PC-3 (cell line): ENCODE results near the gene C3orf18. TPM values are rescaled to one million over a fixed set of nuclear protein-coding genes. Genes with fewer than 3 reads are reported as not detected.

Source experiments
- ATAC-seq: fragments of 200-7000 bp; cut with Tn5 transposase; 2 replicates; pipeline ENCODE4 v1.9.1; 2020; ENCODE audit warnings: mild to moderate bottlenecking, moderate library complexity
- BruUV-seq: library from RNA; stranded (reverse); fragments of 400-500 nt; replicated peaks from 2 replicates; lab custom pipeline; 2021; lab: Mats Ljungman, UMichigan
- CTCF ChIA-PET: fragments of 300-600 bp; sonication (Branson Sonifier 250); formaldehyde crosslinking; loops from one replicate; lab custom pipeline; 2022; ENCODE audit warnings: antibody characterized with exemption; lab: Charles Lee
- POLR2A ChIA-PET: fragments of 300-600 bp; sonication (Branson Sonifier 250); formaldehyde crosslinking; loops from one replicate; lab custom pipeline; 2022; ENCODE audit warnings: antibody characterized with exemption; ENCODE audit not compliant: unreplicated experiment; lab: Charles Lee
- DNase-seq: peaks from one replicate; pipeline ENCODE4 v3.0.0-alpha.2; 2015
- H2AFZ ChIP-seq: fragments of 300-600 bp; sonication (generic); 2 replicates; pipeline ENCODE4 v1.6.0; 2016; ENCODE audit warnings: antibody characterized with exemption, low read length
- H3F3A ChIP-seq: fragments of 300-600 bp; sonication (generic); one replicate; pipeline ENCODE4 v1.6.0; 2017; ENCODE audit warnings: antibody characterized with exemption, low read length, control low read depth, mild to moderate bottlenecking; ENCODE audit not compliant: unreplicated experiment
- H3K27ac ChIP-seq: fragments of 300-600 bp; sonication (generic); 2 replicates; pipeline ENCODE4 v1.5.1; 2016; ENCODE audit warnings: mild to moderate bottlenecking, low read length
- H3K27me3 ChIP-seq: fragments of 300-600 bp; sonication (generic); 2 replicates; pipeline ENCODE4 v1.6.1; 2016; ENCODE audit warnings: low read length, mixed read lengths
- H3K36me3 ChIP-seq: fragments of 300-600 bp; sonication (generic); 2 replicates; pipeline ENCODE4 v1.6.1; 2016; ENCODE audit warnings: low read depth, mixed run types, low read length, mixed read lengths
- H3K4me1 ChIP-seq: fragments of 300-600 bp; sonication (generic); 2 replicates; pipeline ENCODE4 v1.5.1; 2016; ENCODE audit warnings: low read length; ENCODE audit not compliant: insufficient read depth
- H3K4me2 ChIP-seq: fragments of 300-600 bp; sonication (generic); 2 replicates; pipeline ENCODE4 v1.6.0; 2016; ENCODE audit warnings: low read length
- H3K4me3 ChIP-seq: fragments of 300-600 bp; sonication (generic); 2 replicates; pipeline ENCODE4 v1.5.1; 2016; ENCODE audit warnings: mild to moderate bottlenecking, low read length, mixed read lengths
- H3K79me2 ChIP-seq: fragments of 300-600 bp; sonication (generic); 2 replicates; pipeline ENCODE4 v1.6.1; 2017; ENCODE audit warnings: low read length, mixed read lengths
- H3K9ac ChIP-seq: fragments of 300-600 bp; sonication (generic); 2 replicates; pipeline ENCODE4 v1.6.0; 2016; ENCODE audit warnings: mild to moderate bottlenecking, low read length
- H3K9me2 ChIP-seq: fragments of 300-600 bp; sonication (generic); replicated peaks from 2 replicates; pipeline ENCODE4 v1.6.1; 2016; ENCODE audit warnings: mixed run types, low read length, mixed read lengths
- H3K9me3 ChIP-seq: fragments of 300-600 bp; sonication (generic); 2 replicates; pipeline ENCODE4 v1.6.1; 2016; ENCODE audit warnings: low read length, mixed read lengths
- H4K20me1 ChIP-seq: fragments of 300-600 bp; sonication (generic); 2 replicates; pipeline ENCODE4 v1.6.1; 2016; ENCODE audit warnings: low read length, mixed read lengths
- EZH2 ChIP-seq: fragments of 300-600 bp; sonication (generic); IDR thresholded peaks from one replicate; pipeline ENCODE4 v1.6.1; 2017; ENCODE audit warnings: antibody characterized with exemption, mild to moderate bottlenecking, low read length; ENCODE audit not compliant: unreplicated experiment
- EZH2phosphoT487 ChIP-seq: fragments of 300-600 bp; sonication (generic); IDR thresholded peaks from 2 replicates; pipeline ENCODE4 v1.6.1; 2018; ENCODE audit warnings: mild to moderate bottlenecking, antibody characterized with exemption, low read length, borderline replicate concordance
- intact Hi-C: fragments of 100-400 bp; cut with micrococcal nuclease; formaldehyde crosslinking; loops from 2 replicates; pipeline ENCODE4 v1.9.0; 2023
- total RNA-seq: library from RNA; depleted of rRNA; stranded (reverse); fragments of >200 nt; gene quantifications from 2 replicates; pipeline ENCODE4 v1.2.3, GENCODE V29; 2014
- TF ChIP-seq, protein P1 (sequence below): fragments of 300-600 bp; sonication (generic); conservative IDR thresholded peaks from 2 replicates; pipeline ENCODE4 v1.5.1; 2017; ENCODE audit warnings: antibody characterized with exemption, low read depth, mild to moderate bottlenecking, low read length

C3orf18 gene
- total RNA-seq, 1 experiment from 2014 or later: 31.2 TPM

GRCh38 chr3:50524746-50525145 is 42.8 kb downstream of the C3orf18 start:
- H3K9ac ChIP-seq: no peak overlapping the region
- CTCF ChIA-PET: no interaction called here
- TF ChIP-seq EZH2 (no peak), EZH2phosphoT487 (no peak)

GRCh38 chr3:50523279-50523811 is 44.2 kb downstream of the C3orf18 start:
- no peak for TF ChIP-seq EZH2phosphoT487
- no peak for TF ChIP-seq EZH2
- TF ChIP-seq, protein P1, sequence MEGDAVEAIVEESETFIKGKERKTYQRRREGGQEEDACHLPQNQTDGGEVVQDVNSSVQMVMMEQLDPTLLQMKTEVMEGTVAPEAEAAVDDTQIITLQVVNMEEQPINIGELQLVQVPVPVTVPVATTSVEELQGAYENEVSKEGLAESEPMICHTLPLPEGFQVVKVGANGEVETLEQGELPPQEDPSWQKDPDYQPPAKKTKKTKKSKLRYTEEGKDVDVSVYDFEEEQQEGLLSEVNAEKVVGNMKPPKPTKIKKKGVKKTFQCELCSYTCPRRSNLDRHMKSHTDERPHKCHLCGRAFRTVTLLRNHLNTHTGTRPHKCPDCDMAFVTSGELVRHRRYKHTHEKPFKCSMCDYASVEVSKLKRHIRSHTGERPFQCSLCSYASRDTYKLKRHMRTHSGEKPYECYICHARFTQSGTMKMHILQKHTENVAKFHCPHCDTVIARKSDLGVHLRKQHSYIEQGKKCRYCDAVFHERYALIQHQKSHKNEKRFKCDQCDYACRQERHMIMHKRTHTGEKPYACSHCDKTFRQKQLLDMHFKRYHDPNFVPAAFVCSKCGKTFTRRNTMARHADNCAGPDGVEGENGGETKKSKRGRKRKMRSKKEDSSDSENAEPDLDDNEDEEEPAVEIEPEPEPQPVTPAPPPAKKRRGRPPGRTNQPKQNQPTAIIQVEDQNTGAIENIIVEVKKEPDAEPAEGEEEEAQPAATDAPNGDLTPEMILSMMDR: no peak
- CTCF ChIA-PET: interaction anchor here (0.6 kb wide), 1 partner anchor 71 kb away, joined by 10 read pairs; no protein-coding TSS in a partner anchor

More at GRCh38 chr3:50524746-50525145, 42.8 kb downstream of the C3orf18 start:
- Histone ChIP-seq H4K20me1 (no peaks in the 10 kb centered on the region), H3F3A (no peaks in the 10 kb centered on the region), H3K27ac (no peak overlapping the region), H3K4me2 (no peak overlapping the region), H3K79me2 (no peaks in the 10 kb centered on the region), H3K36me3 (no peaks in the 10 kb centered on the region), H2AFZ (no peak overlapping the region), H3K9me2 (no peaks in the 10 kb centered on the region), H3K9me3 (no peaks in the 10 kb centered on the region), H3K4me1 (no peaks in the 10 kb centered on the region), H3K27me3 (peaks cover 11% of the 10 kb centered on the region; the same call in 1 of the 2 replicates), H3K4me3 (no peak overlapping the region)
- intact Hi-C loops: no loop called here
- no TSS peak for BruUV-seq
- POLR2A ChIA-PET: no interaction called here
- DNase-seq (no peak), ATAC-seq (no peak)

GRCh38 chr3:50521572-50521971 is 46.0 kb downstream of the C3orf18 start:
- Histone ChIP-seq H3K27me3 (peaks cover 9% of the 10 kb centered on the region; the same call in 1 of the 2 replicates), H3K36me3 (no peaks in the 10 kb centered on the region), H3K4me3 (no peak overlapping the region), H3K4me1 (no peaks in the 10 kb centered on the region), H3K9me3 (no peaks in the 10 kb centered on the region), H3K9me2 (no peaks in the 10 kb centered on the region), H3K4me2 (no peak overlapping the region), H3K79me2 (no peaks in the 10 kb centered on the region), H3F3A (no peaks in the 10 kb centered on the region), H2AFZ (no peak overlapping the region), H3K9ac (no peak overlapping the region), H3K27ac (no peak overlapping the region), H4K20me1 (no peaks in the 10 kb centered on the region)
- ChIA-PET POLR2A (no interaction called here), CTCF (no interaction called here)
- ATAC-seq (no peak), DNase-seq (no peak)
- intact Hi-C loops: no loop called here
- BruUV-seq: no TSS peak
- TF ChIP-seq, protein P1: no peak
- TF ChIP-seq EZH2 (no peak), EZH2phosphoT487 (no peak)

More at GRCh38 chr3:50523279-50523811, 44.2 kb downstream of the C3orf18 start:
- intact Hi-C loops: no loop called here
- Histone ChIP-seq H3K4me2 (no peak overlapping the region), H3K36me3 (no peaks in the 10 kb centered on the region), H3K4me3 (no peak overlapping the region), H3F3A (no peaks in the 10 kb centered on the region), H3K27ac (no peak overlapping the region), H2AFZ (no peak overlapping the region), H3K9me2 (no peaks in the 10 kb centered on the region), H3K27me3 (peaks cover 9% of the 10 kb centered on the region; the same call in 1 of the 2 replicates), H3K4me1 (no peaks in the 10 kb centered on the region), H3K9ac (no peak overlapping the region), H4K20me1 (no peaks in the 10 kb centered on the region), H3K79me2 (no peaks in the 10 kb centered on the region), H3K9me3 (no peaks in the 10 kb centered on the region)
- DNase-seq (no peak), ATAC-seq (no peak)
- POLR2A ChIA-PET: no interaction called here
- BruUV-seq: no TSS peak
